SK-N-MC (cell line): ENCODE results near the gene RCCD1.
"Not testable (repeated sequence)": the region's sequence is repeated elsewhere in the genome, so short reads cannot be mapped to it uniquely, and the experiment has no call there.

Source experiments
- EZH2 ChIP-seq: fragments of 200-600 bp; sonication (generic); IDR thresholded peaks from one replicate; pipeline ENCODE4 v1.6.1; 2017; ENCODE audit warnings: antibody characterized with exemption
- POLR2AphosphoS5 ChIP-seq: IDR thresholded peaks from 2 replicates; pipeline ENCODE4 v1.6.1; 2012; ENCODE audit warnings: mild to moderate bottlenecking, low read depth, low read length, borderline replicate concordance

DNA sequence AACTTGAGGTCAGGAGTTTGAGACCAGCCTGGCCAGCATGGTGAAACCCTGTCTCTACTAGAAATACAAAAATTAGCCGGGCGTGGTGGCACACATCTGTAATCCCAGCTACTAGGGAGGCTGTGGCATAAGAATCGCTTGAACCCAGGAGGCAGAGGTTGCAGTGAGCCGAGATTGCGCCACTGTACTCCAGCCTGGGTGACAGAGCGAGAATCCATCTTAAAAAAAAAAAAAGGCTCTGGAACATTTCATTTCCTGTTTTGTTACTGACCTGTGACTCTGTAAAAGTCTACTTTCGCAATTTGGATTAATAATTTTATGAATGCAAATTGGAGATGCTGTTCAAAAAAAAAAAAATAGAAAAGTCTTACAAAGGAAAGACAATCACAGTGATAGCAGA lies 26.6 kb upstream of the RCCD1 start:
- not testable (repeated sequence) for TF ChIP-seq EZH2, POLR2AphosphoS5
